Neural cell (in vitro differentiated cells): ENCODE results near the gene MYO6. TPM values are rescaled to one million over a fixed set of nuclear protein-coding genes. Genes with fewer than 3 reads are reported as not detected.
A peak's percentile ranks its signal among the peaks of the same experiment; 100 is the strongest.

Experiments
- H2AFZ ChIP-seq: fragments of 200-600, 300-800 bp; sonication (generic), shearing (Covaris generic); 2 replicates; pipeline ENCODE4 v1.6.0; 2014; ENCODE audit warnings: low read depth, mild to moderate bottlenecking, antibody characterized with exemption, low read length, moderate library complexity
- H3F3A ChIP-seq: fragments of 200-600 bp; shearing (Covaris generic); 2 replicates; pipeline ENCODE4 v1.6.1; 2016; ENCODE audit warnings: mild to moderate bottlenecking, moderate library complexity, mixed read lengths, antibody characterized with exemption, low read length; ENCODE audit not compliant: insufficient read depth, poor library complexity, severe bottlenecking
- H3K27ac ChIP-seq: fragments of 200-600, 300-800 bp; sonication (generic), shearing (Covaris generic); 2 replicates; pipeline ENCODE4 v1.5.1; 2014; ENCODE audit warnings: mild to moderate bottlenecking, low read length, moderate library complexity
- H3K27me3 ChIP-seq: fragments of 300-800, 200-600 bp; sonication (generic), shearing (Covaris generic); 2 replicates; pipeline ENCODE4 v1.6.0; 2014; ENCODE audit warnings: mild to moderate bottlenecking, low read depth, low read length, moderate library complexity; ENCODE audit not compliant: insufficient read depth
- H3K36me3 ChIP-seq: fragments of 300-800, 200-600 bp; sonication (generic), shearing (Covaris generic); 2 replicates; pipeline ENCODE4 v1.5.1; 2014; ENCODE audit warnings: mild to moderate bottlenecking, antibody characterized with exemption, low read length, moderate library complexity; ENCODE audit not compliant: insufficient read depth
- H3K4me2 ChIP-seq: fragments of 300-800, 200-600 bp; sonication (generic), shearing (Covaris generic); 2 replicates; pipeline ENCODE4 v1.6.0; 2014; ENCODE audit warnings: mild to moderate bottlenecking, low read length
- H3K4me3 ChIP-seq: fragments of 300-800, 200-600 bp; sonication (generic), shearing (Covaris generic); 2 replicates; pipeline ENCODE4 v1.5.1; 2014; ENCODE audit warnings: mild to moderate bottlenecking, low read length, moderate library complexity
- H3K79me2 ChIP-seq: fragments of 200-600 bp; shearing (Covaris generic); replicated peaks from 2 replicates; pipeline ENCODE4 v1.6.0; 2014; ENCODE audit warnings: mild to moderate bottlenecking, low read length, moderate library complexity; ENCODE audit not compliant: insufficient read depth
- H3K9ac ChIP-seq: fragments of 300-800, 200-600 bp; sonication (generic), shearing (Covaris generic); 2 replicates; pipeline ENCODE4 v1.6.1; 2016; ENCODE audit warnings: mild to moderate bottlenecking, low read length, mixed read lengths
- H3K9me2 ChIP-seq: fragments of 200-600 bp; shearing (Covaris generic); 2 replicates; pipeline ENCODE4 v1.6.1; 2016; ENCODE audit warnings: mild to moderate bottlenecking, low read length, mixed read lengths; ENCODE audit not compliant: insufficient read depth
- H3K9me3 ChIP-seq: fragments of 200-600, 300-800 bp; sonication (generic), shearing (Covaris generic); 2 replicates; pipeline ENCODE4 v1.6.1; 2016; ENCODE audit warnings: mild to moderate bottlenecking, mixed run types, low read length, moderate library complexity, mixed read lengths
- H4K20me1 ChIP-seq: fragments of 200-600 bp; shearing (Covaris generic); 2 replicates; pipeline ENCODE4 v1.6.1; 2016; ENCODE audit warnings: mild to moderate bottlenecking, mixed run types; ENCODE audit not compliant: insufficient read depth
- CTCF ChIP-seq: fragments of 450-650 bp; IDR thresholded peaks from 2 replicates; pipeline ENCODE4 v1.5.1; 2014; ENCODE audit warnings: antibody characterized with exemption, mild to moderate bottlenecking, moderate library complexity; ENCODE audit not compliant: poor library complexity, severe bottlenecking
- EP300 ChIP-seq: fragments of 450-650 bp; conservative IDR thresholded peaks from 2 replicates; pipeline ENCODE4 v1.6.1; 2014; ENCODE audit warnings: antibody characterized with exemption, mild to moderate bottlenecking, moderate library complexity; ENCODE audit not compliant: poor library complexity, severe bottlenecking
- EZH2 ChIP-seq: fragments of 200-600, 300-800 bp; shearing (Covaris generic), sonication (generic); IDR thresholded peaks from 2 replicates; pipeline ENCODE4 v1.6.1; 2014; ENCODE audit warnings: antibody characterized with exemption, low read length, borderline replicate concordance, mild to moderate bottlenecking; ENCODE audit not compliant: insufficient read depth, poor library complexity, severe bottlenecking
- MXI1 ChIP-seq: fragments of 450-650 bp; conservative IDR thresholded peaks from 2 replicates; pipeline ENCODE4 v1.6.1; 2014; ENCODE audit warnings: antibody characterized with exemption, mild to moderate bottlenecking; ENCODE audit not compliant: poor library complexity, severe bottlenecking
- POLR2AphosphoS5 ChIP-seq: IDR thresholded peaks from 2 replicates; pipeline ENCODE4 v1.6.1; 2012
- RAD21 ChIP-seq: fragments of 450-650 bp; conservative IDR thresholded peaks from 2 replicates; pipeline ENCODE4 v1.6.1; 2014; ENCODE audit warnings: antibody characterized with exemption, mild to moderate bottlenecking, moderate library complexity
- REST ChIP-seq: IDR thresholded peaks from 2 replicates; pipeline ENCODE4 v1.6.1; 2012; ENCODE audit warnings: borderline replicate concordance
- SMC3 ChIP-seq: fragments of 450-650 bp; conservative IDR thresholded peaks from 2 replicates; pipeline ENCODE4 v1.6.1; 2014; ENCODE audit warnings: antibody characterized with exemption, mild to moderate bottlenecking, moderate library complexity; ENCODE audit not compliant: poor library complexity
- TAF1 ChIP-seq: IDR thresholded peaks from 2 replicates; pipeline ENCODE4 v1.6.1; 2012; ENCODE audit warnings: low read depth
- polyA plus RNA-seq: library from polyadenylated mRNA; depleted of rRNA; stranded (reverse); fragments of >200 nt; gene quantifications from 2 replicates; pipeline ENCODE4 v1.2.3, GENCODE V29; 2014

Gene MYO6
- polyA plus RNA-seq, 1 donor from 2014 or later: 49.1 TPM

- TF ChIP-seq CTCF: peak; percentile 82
- TF ChIP-seq EZH2: no peak
- TF ChIP-seq RAD21: peak; percentile 86
- no peak for TF ChIP-seq TAF1
- TF ChIP-seq SMC3: peak; percentile 81
- Histone ChIP-seq H2AFZ (no peak overlapping the region), H3K9me2 (no peaks in the 10 kb centered on the region), H3K4me3 (no peak overlapping the region), H4K20me1 (no peaks in the 10 kb centered on the region), H3K9ac (no peak overlapping the region), H3F3A (no peaks in the 10 kb centered on the region), H3K27me3 (no peaks in the 10 kb centered on the region), H3K4me2 (no peak overlapping the region), H3K27ac (no peak overlapping the region), H3K9me3 (no peaks in the 10 kb centered on the region), H3K36me3 (no peaks in the 10 kb centered on the region), H3K79me2 (no peaks in the 10 kb centered on the region)
Observed at GRCh38 chr6:75893058-75893775, 144.2 kb downstream of the MYO6 start.

- Histone ChIP-seq H3K9me2 (no peaks in the 10 kb centered on the region), H3K4me2 (no peak overlapping the region), H3F3A (no peaks in the 10 kb centered on the region), H4K20me1 (no peaks in the 10 kb centered on the region), H3K79me2 (no peaks in the 10 kb centered on the region), H3K36me3 (no peaks in the 10 kb centered on the region), H3K27ac (no peak overlapping the region), H3K9me3 (no peaks in the 10 kb centered on the region), H2AFZ (no peak overlapping the region), H3K27me3 (no peaks in the 10 kb centered on the region), H3K9ac (no peak overlapping the region), H3K4me3 (no peak overlapping the region)
- TF ChIP-seq POLR2AphosphoS5: no peak
- TF ChIP-seq REST: no peak
- no peak for TF ChIP-seq EP300
- no peak for TF ChIP-seq EZH2
- TF ChIP-seq SMC3: no peak
Observed at GRCh38 chr6:75893776-75894152, 144.7 kb downstream of the MYO6 start.

GRCh38 chr6:75896526-75896925 lies 147.5 kb downstream of the MYO6 start:
- TF ChIP-seq EP300: no peak
- no peak for TF ChIP-seq SMC3
- TF ChIP-seq POLR2AphosphoS5: no peak
- TF ChIP-seq TAF1: no peak
- TF ChIP-seq REST: no peak
- TF ChIP-seq CTCF: no peak
- TF ChIP-seq MXI1: no peak
- no peak for TF ChIP-seq EZH2
- no peak for TF ChIP-seq RAD21
- no peak overlapping the region for H3K4me3 ChIP-seq
- no peak overlapping the region for H3K27ac ChIP-seq
- H3F3A ChIP-seq: no peaks in the 10 kb centered on the region
- no peak overlapping the region for H3K4me2 ChIP-seq
- H3K27me3 ChIP-seq: no peaks in the 10 kb centered on the region
- no peaks in the 10 kb centered on the region for H3K9me2 ChIP-seq
- H3K9ac ChIP-seq: no peak overlapping the region
- no peaks in the 10 kb centered on the region for H3K79me2 ChIP-seq
- no peaks in the 10 kb centered on the region for H3K36me3 ChIP-seq
- H3K9me3 ChIP-seq: no peaks in the 10 kb centered on the region
- no peaks in the 10 kb centered on the region for H4K20me1 ChIP-seq
- H2AFZ ChIP-seq: no peak overlapping the region
